Body of pancreas (tissue), 4 donors: Measurements from ENCODE around the gene ZNF831. TPM values are rescaled to one million over a fixed set of nuclear protein-coding genes. Genes with fewer than 3 reads are reported as not detected.

Experiments
- ATAC-seq: fragments of 150-250 bp; one replicate; pipeline ENCODE4 v1.9.1; 2016
- DNase-seq, 4 donors: peaks; one replicate each; pipeline ENCODE4 v3.0.0-alpha.2; 2019
- H3K27ac ChIP-seq, 4 donors: fragments of 200-600 bp; sonication (generic); 1 replicate in 3 of 4; 2 replicates in 1 of 4; pipeline versions ENCODE4 v1.5.1 to v1.6.1; 2016 to 2019; ENCODE audit warnings: mild to moderate bottlenecking in 1 of 4, mixed read lengths in 1 of 4, moderate library complexity in 1 of 4
- H3K27me3 ChIP-seq, 2 donors: fragments of 200-600 bp; sonication (generic); one replicate each; pipeline ENCODE4 v1.6.0; 2016; ENCODE audit warnings: mild to moderate bottlenecking in 1 of 2
- H3K36me3 ChIP-seq, 2 donors: fragments of 200-600 bp; sonication (generic); replicated peaks in 1 of 2; 2 replicates each; pipeline ENCODE4 v1.5.1; 2016; ENCODE audit warnings: low read depth in 2 of 2; ENCODE audit not compliant: insufficient read depth in 1 of 2
- H3K4me1 ChIP-seq: fragments of 200-600 bp; sonication (generic); one replicate; pipeline ENCODE4 v1.6.0; 2016
- H3K4me3 ChIP-seq, 2 donors: fragments of 200-600 bp; sonication (generic); 1 replicate in 1 of 2; 2 replicates in 1 of 2; pipeline ENCODE4 v1.5.1; 2016 to 2019
- H3K9me3 ChIP-seq, 3 donors: fragments of 200-600 bp; sonication (generic); 1 replicate in 2 of 3; 2 replicates in 1 of 3; pipeline ENCODE4 v1.5.1; 2016
- CTCF ChIP-seq, 7 experiments: fragments of 450-650 bp in 4 of 7; fragments of 200-600 bp in 3 of 7; sonication (generic) in 3 of 7; IDR thresholded peaks; one replicate each; pipeline ENCODE4 v1.5.1; 2016 to 2019; ENCODE audit warnings: antibody characterized with exemption in 7 of 7
- POLR2A ChIP-seq, 3 donors: fragments of 450-650 bp; IDR thresholded peaks; one replicate each; pipeline ENCODE4 v1.6.1; 2016; ENCODE audit warnings: antibody characterized with exemption in 3 of 3, mild to moderate bottlenecking in 2 of 3
- whole genome bisulfite sequencing, 2 donors: methylation state at CpG; one replicate each; pipeline ENCODE4 v1.1.5; 2017; 5-methylcytosine and 5-hydroxymethylcytosine counted together
- intact Hi-C: fragments of 100-400 bp; cut with DNase I; formaldehyde crosslinking; loops from one replicate; pipeline ENCODE4 v1.15.1; 2023
- total RNA-seq, 2 donors: library from RNA; depleted of rRNA; stranded (reverse); fragments of >200 nt; gene quantifications; one replicate each; pipeline ENCODE4 v1.1.0, GENCODE V29; 2016

ZNF831 gene
- total RNA-seq, 2 donors from 2014 or later: 0.66 to 1.6 TPM

GRCh38 chr20:59223182-59223601 is 59.6 kb downstream of the ZNF831 start:
- Histone ChIP-seq H3K36me3 (no peaks in the 10 kb centered on the region), H3K4me1 (peaks cover 16% of the 10 kb centered on the region), H3K4me3 (no peak overlapping the region), H3K27me3 (peaks cover 3 to 5% of the 10 kb centered on the region in 2 donors), H3K9me3 (no peaks in the 10 kb centered on the region), H3K27ac (no peak overlapping the region)
- DNase-seq (peak in 2 of 4 donors; percentile 34 to 49), ATAC-seq (peak; percentile 8)
- TF ChIP-seq CTCF (IDR thresholded peaks at IDR 0.05): no peak
- TF ChIP-seq POLR2A (IDR thresholded peaks at IDR 0.05): no peak
- intact Hi-C loops: no loop called here
- WGBS, 2 donors: 5 to 10% methylated on average over 21 of the region's 21 CpGs

- peaks cover 3 to 5% of the 10 kb centered on the region in 2 donors for H3K27me3 ChIP-seq
These were observed 60.1 kb downstream of the ZNF831 start for GRCh38 chr20:59223750-59224149.

GRCh38 chr20:59224236-59224635 is 60.6 kb downstream of the ZNF831 start:
- no peak overlapping the region for H3K4me3 ChIP-seq
- intact Hi-C loops: no loop called here
- TF ChIP-seq CTCF (IDR thresholded peaks at IDR 0.05): no peak
- TF ChIP-seq POLR2A (IDR thresholded peaks at IDR 0.05): no peak
- H3K36me3 ChIP-seq: no peaks in the 10 kb centered on the region
- peaks cover 16% of the 10 kb centered on the region for H3K4me1 ChIP-seq
- DNase-seq: no peak
- peaks cover 3 to 5% of the 10 kb centered on the region in 2 donors for H3K27me3 ChIP-seq
- ATAC-seq: no peak
- H3K9me3 ChIP-seq: no peaks in the 10 kb centered on the region
- WGBS, 2 donors: 64 to 74% methylated on average over 8 of the region's 8 CpGs
- H3K27ac ChIP-seq: no peak overlapping the region

More at GRCh38 chr20:59223750-59224149, 60.1 kb downstream of the ZNF831 start:
- Histone ChIP-seq H3K4me3 (no peak overlapping the region), H3K9me3 (no peaks in the 10 kb centered on the region), H3K27ac (no peak overlapping the region), H3K36me3 (no peaks in the 10 kb centered on the region), H3K4me1 (peaks cover 16% of the 10 kb centered on the region)
- DNase-seq (no peak), ATAC-seq (no peak)
- TF ChIP-seq CTCF (IDR thresholded peaks at IDR 0.05) (no peak), POLR2A (IDR thresholded peaks at IDR 0.05) (no peak)
- WGBS, 2 donors: 68 to 73% methylated on average over 12 of the region's 12 CpGs
- intact Hi-C loops: no loop called here

- TF ChIP-seq CTCF (IDR thresholded peaks at IDR 0.05) (no peak), POLR2A (IDR thresholded peaks at IDR 0.05) (no peak)
- intact Hi-C loops: no loop called here
- Histone ChIP-seq H3K27me3 (no peaks in the 10 kb centered on the region), H3K4me3 (no peak overlapping the region), H3K27ac (no peak overlapping the region), H3K9me3 (no peaks in the 10 kb centered on the region), H3K4me1 (no peaks in the 10 kb centered on the region), H3K36me3 (no peaks in the 10 kb centered on the region)
- DNase-seq (no peak), ATAC-seq (no peak)
- 87 to 100% methylated on average over 1 of the region's 1 CpG for WGBS, 2 donors
These were observed 66.8 kb downstream of the ZNF831 start for GRCh38 chr20:59230385-59230784.

GRCh38 chr20:59231124-59231804 is 67.6 kb downstream of the ZNF831 start:
- WGBS, 2 donors: 42 to 53% methylated on average over 8 of the region's 8 CpGs

More at GRCh38 chr20:59231124-59231804, 67.6 kb downstream of the ZNF831 start:
- no peaks in the 10 kb centered on the region for H3K36me3 ChIP-seq
- H3K27me3 ChIP-seq: no peaks in the 10 kb centered on the region
- no peak overlapping the region for H3K27ac ChIP-seq
- no peak for ATAC-seq
- H3K9me3 ChIP-seq: no peaks in the 10 kb centered on the region
- TF ChIP-seq POLR2A (IDR thresholded peaks at IDR 0.05) (no peak), CTCF (IDR thresholded peaks at IDR 0.05) (no peak)
- intact Hi-C loops: no loop called here
- no peaks in the 10 kb centered on the region for H3K4me1 ChIP-seq
- no peak for DNase-seq
- H3K4me3 ChIP-seq: no peak overlapping the region
